ENCODE data around the gene CTBP2. TPM values are rescaled to one million over a fixed set of nuclear protein-coding genes. Genes with fewer than 3 reads are reported as not detected.

CTBP2 gene
- total RNA-seq, 2 experiments from 2014 or later = 0.15 to 0.43 TPM

- no peaks in the 10 kb centered on the region for H3K36me3 Mint-ChIP-seq (ENCODE audit: low read depth)
- H3K4me1 Mint-ChIP-seq = peaks cover 18% of the 10 kb centered on the region
- no peak overlapping the region for H3K27ac Mint-ChIP-seq
- POLR2A ChIA-PET = interaction anchor here (0.9 kb wide), 1 partner anchor 97 kb away, joined by 3 read pairs; no protein-coding TSS in a partner anchor
- H3K9me3 Mint-ChIP-seq = no peaks in the 10 kb centered on the region
- no peak overlapping the region for H3K4me3 Mint-ChIP-seq
- peaks cover 39% of the 10 kb centered on the region for H3K27me3 Mint-ChIP-seq
- DNase-seq = no peak
- CTCF ChIA-PET = interaction anchor here (1.1 to 1.7 kb wide), 2 partner anchors 22 to 34 kb away, joined by 3 to 4 read pairs; no protein-coding TSS in a partner anchor
These were observed 146.1 kb downstream of the CTBP2 start for GRCh38 chr10:125014086-125014830.

DNA sequence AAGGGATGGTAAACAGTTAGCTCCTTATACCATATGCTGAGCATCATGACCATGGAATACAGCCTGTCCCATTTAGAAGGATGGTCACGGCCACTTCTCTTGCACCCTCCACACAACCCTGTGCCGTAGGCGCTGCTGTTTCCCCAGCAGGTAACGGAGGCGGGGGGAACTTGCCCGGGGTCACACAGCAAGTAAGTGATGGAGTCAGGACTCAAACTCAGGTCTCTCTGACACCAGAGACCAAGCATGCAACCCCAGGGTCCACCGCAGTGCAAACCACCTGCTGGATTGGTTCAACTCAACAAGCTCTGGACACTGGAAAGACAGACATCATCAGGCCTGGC is 146.9 kb downstream of the CTBP2 start:
- Mint-ChIP-seq H3K27me3 (peaks cover 42% of the 10 kb centered on the region), H3K4me3 (no peak overlapping the region), H3K36me3 (ENCODE audit: low read depth) (no peaks in the 10 kb centered on the region), H3K27ac (no peak overlapping the region), H3K4me1 (peaks cover 18% of the 10 kb centered on the region), H3K9me3 (no peaks in the 10 kb centered on the region)
- DNase-seq = no peak
- POLR2A ChIA-PET = no interaction called here
- CTCF ChIA-PET = interaction anchor here (1.1 to 1.7 kb wide), 2 partner anchors 21 to 35 kb away, joined by 3 to 4 read pairs; no protein-coding TSS in a partner anchor

DNA sequence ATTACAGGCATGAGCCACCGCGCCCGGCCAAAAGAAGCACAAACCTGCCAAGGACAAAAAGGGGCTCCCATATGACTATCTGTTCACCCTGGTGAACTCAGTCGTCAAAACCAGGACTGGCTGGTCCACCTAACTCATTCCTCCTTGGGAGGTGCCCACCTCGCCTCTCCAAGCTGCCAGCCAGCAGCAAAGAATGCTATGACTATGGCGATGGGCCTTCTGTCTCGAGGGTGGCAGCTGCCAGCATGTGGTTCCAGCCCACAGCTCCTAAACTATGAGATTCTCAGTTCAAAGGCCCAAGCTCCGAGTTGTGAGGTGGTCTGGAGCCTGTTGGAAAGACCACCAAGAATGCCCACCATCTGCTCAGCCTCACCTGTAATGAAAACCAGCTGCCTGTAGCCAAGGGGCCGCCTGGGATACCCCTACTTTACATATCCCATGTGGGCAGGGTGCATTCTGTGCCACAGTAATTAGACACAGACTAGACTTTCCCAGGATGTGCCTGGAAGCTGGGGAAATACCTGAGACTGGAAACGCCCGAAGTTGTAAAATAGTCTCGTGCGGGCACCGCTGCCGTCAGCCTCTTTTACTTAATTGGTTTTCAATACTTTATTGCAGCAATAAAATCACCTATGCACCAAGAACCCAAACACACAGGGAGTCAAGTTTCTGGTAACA is 147.4 kb downstream of the CTBP2 start:
- Mint-ChIP-seq H3K4me3 (no peak overlapping the region), H3K27ac (no peak overlapping the region)

DNA sequence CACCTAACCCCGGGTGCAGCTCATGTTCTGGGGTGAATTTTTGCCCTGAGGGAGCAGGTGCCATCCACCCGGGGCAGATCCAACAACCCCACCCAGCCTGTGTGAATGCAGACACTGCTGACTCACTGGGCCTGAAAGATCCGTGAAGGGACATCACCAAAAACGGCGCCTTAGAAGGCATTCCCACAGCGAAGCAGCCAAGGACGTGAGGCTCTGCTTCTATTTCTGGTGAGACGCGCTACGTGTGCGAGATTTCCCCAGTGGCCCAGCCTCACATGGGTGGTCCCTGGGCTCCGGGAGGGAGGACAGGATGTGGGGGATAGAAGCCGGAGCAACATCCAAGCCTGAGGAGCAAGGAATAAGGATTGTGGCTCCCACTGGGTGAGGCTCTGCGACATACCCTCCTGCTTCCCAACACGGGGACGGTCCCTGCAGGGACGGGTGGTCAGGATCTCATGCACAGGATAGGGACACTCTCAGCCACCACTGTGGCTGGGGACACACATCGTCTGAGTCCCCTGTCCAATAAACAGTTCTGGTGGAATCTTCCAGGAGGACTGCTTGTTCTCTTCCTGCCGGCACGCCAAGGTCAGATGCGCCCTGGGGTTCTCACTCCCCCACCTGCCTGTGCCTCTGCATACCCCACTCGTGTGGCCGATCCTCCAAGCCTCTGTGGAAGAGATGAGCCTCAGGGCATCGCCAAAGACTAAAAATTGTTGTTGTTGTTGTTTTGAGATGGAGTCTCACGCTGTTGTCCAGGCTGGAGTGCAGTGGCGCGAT is 148.2 kb downstream of the CTBP2 start:
- Mint-ChIP-seq H3K4me3 (no peak overlapping the region), H3K36me3 (ENCODE audit: low read depth) (no peaks in the 10 kb centered on the region), H3K9me3 (no peaks in the 10 kb centered on the region), H3K27ac (no peak overlapping the region), H3K27me3 (peaks cover 37% of the 10 kb centered on the region), H3K4me1 (peaks cover 18% of the 10 kb centered on the region)
- CTCF ChIA-PET = interaction anchor here (1.2 to 2.5 kb wide), 3 partner anchors 12 to 19 kb away, joined by 4 to 6 read pairs (median 5); no protein-coding TSS in a partner anchor
- DNase-seq = no peak
- POLR2A ChIA-PET = no interaction called here

More for the DNA sequence above, 147.4 kb downstream of the CTBP2 start:
- DNase-seq = no peak
- H3K9me3 Mint-ChIP-seq = no peaks in the 10 kb centered on the region
- H3K27me3 Mint-ChIP-seq = peaks cover 41% of the 10 kb centered on the region
- no peaks in the 10 kb centered on the region for H3K36me3 Mint-ChIP-seq (ENCODE audit: low read depth)
- CTCF ChIA-PET = interaction anchor here (1.1 to 1.7 kb wide), 2 partner anchors 20 to 35 kb away, joined by 3 to 4 read pairs; no protein-coding TSS in a partner anchor
- POLR2A ChIA-PET = no interaction called here
- peaks cover 18% of the 10 kb centered on the region for H3K4me1 Mint-ChIP-seq

- peaks cover 31% of the 10 kb centered on the region for H3K27me3 Mint-ChIP-seq
- H3K27ac Mint-ChIP-seq = no peak overlapping the region
- CTCF ChIA-PET = interaction anchor here (1.2 to 2.5 kb wide), 2 partner anchors 11 to 19 kb away, joined by 5 to 6 read pairs; no protein-coding TSS in a partner anchor
- H3K36me3 Mint-ChIP-seq (ENCODE audit: low read depth) = no peaks in the 10 kb centered on the region
- H3K9me3 Mint-ChIP-seq = no peaks in the 10 kb centered on the region
- peaks cover 18% of the 10 kb centered on the region for H3K4me1 Mint-ChIP-seq
- H3K4me3 Mint-ChIP-seq = no peak overlapping the region
- no peak for DNase-seq
- POLR2A ChIA-PET = no interaction called here
These were observed 149.0 kb downstream of the CTBP2 start for GRCh38 chr10:125011171-125011925.

DNA sequence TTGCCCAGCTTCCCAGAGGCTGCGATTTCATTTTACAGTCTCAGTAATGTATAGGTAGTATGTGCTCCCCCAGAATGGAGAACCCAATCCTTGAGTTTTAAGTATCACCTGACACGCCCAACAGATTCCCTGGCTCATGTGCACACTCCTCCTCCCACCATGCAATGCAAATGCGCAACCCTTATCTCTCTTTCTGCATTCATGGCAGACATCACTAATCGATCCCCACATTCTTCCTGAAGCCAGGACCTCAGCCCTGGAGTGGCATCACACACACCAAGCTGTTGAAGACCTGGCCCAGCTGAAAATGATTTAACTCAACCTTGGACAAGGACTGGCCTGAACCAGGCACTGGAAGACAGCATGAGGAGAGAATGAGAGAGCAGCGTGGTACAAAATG is 150.0 kb downstream of the CTBP2 start:
- H3K4me1 Mint-ChIP-seq = peaks cover 13% of the 10 kb centered on the region
- H3K36me3 Mint-ChIP-seq (ENCODE audit: low read depth) = no peaks in the 10 kb centered on the region
- H3K27ac Mint-ChIP-seq = no peak overlapping the region
- H3K27me3 Mint-ChIP-seq = peaks cover 29% of the 10 kb centered on the region
- DNase-seq = no peak
- H3K9me3 Mint-ChIP-seq = no peaks in the 10 kb centered on the region
- POLR2A ChIA-PET = no interaction called here
- no peak overlapping the region for H3K4me3 Mint-ChIP-seq
- CTCF ChIA-PET = interaction anchor here (2.5 kb wide), 1 partner anchor 10 kb away, joined by 6 read pairs; no protein-coding TSS in a partner anchor

GRCh38 chr10:125009661-125010161 is 150.7 kb downstream of the CTBP2 start:
- POLR2A ChIA-PET = no interaction called here
- CTCF ChIA-PET = interaction anchor here (2.5 kb wide), 1 partner anchor 10 kb away, joined by 6 read pairs; no protein-coding TSS in a partner anchor
- H3K27me3 Mint-ChIP-seq = peaks cover 25% of the 10 kb centered on the region

GRCh38 chr10:125008689-125009638 is 151.4 kb downstream of the CTBP2 start:
- peaks cover 20% of the 10 kb centered on the region for H3K27me3 Mint-ChIP-seq
- peaks cover 1% of the 10 kb centered on the region for H3K4me1 Mint-ChIP-seq
- no peak overlapping the region for H3K27ac Mint-ChIP-seq
- ChIA-PET POLR2A (no interaction called here), CTCF (interaction anchor here (2.5 kb wide), 1 partner anchor 9 kb away, joined by 6 read pairs; no protein-coding TSS in a partner anchor)
- H3K9me3 Mint-ChIP-seq = no peaks in the 10 kb centered on the region
- no peaks in the 10 kb centered on the region for H3K36me3 Mint-ChIP-seq (ENCODE audit: low read depth)
- DNase-seq = no peak
- no peak overlapping the region for H3K4me3 Mint-ChIP-seq

More at GRCh38 chr10:125009661-125010161, 150.7 kb downstream of the CTBP2 start:
- H3K4me1 Mint-ChIP-seq = peaks cover 7% of the 10 kb centered on the region
- no peaks in the 10 kb centered on the region for H3K36me3 Mint-ChIP-seq (ENCODE audit: low read depth)
- no peaks in the 10 kb centered on the region for H3K9me3 Mint-ChIP-seq
- DNase-seq = no peak
- no peak overlapping the region for H3K4me3 Mint-ChIP-seq
- no peak overlapping the region for H3K27ac Mint-ChIP-seq

DNA sequence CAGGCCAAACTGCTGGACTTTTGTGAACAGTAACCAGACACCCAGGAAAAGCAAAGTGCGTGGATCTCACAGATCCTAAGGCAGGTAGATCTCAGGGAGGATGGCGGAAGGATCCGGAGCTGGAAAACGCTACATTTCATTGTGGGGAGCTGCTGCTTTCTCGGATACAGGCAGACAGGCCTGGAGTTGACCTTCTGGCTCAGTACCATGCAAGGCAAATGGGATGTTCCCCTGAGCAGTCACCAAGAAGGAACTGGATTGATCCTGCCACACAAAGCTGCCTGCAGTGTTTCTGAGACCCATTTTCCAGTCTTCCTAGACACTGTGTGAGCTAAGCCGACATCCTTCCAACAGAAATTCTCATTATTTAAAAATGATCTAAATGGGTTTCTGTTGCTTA is 152.9 kb downstream of the CTBP2 start:
- POLR2A ChIA-PET = no interaction called here
- Mint-ChIP-seq H3K27me3 (peaks cover 14% of the 10 kb centered on the region), H3K36me3 (ENCODE audit: low read depth) (no peaks in the 10 kb centered on the region), H3K4me3 (no peak overlapping the region), H3K9me3 (no peaks in the 10 kb centered on the region), H3K27ac (no peak overlapping the region), H3K4me1 (no peaks in the 10 kb centered on the region)
- no peak for DNase-seq
- CTCF ChIA-PET = no interaction called here

DNA sequence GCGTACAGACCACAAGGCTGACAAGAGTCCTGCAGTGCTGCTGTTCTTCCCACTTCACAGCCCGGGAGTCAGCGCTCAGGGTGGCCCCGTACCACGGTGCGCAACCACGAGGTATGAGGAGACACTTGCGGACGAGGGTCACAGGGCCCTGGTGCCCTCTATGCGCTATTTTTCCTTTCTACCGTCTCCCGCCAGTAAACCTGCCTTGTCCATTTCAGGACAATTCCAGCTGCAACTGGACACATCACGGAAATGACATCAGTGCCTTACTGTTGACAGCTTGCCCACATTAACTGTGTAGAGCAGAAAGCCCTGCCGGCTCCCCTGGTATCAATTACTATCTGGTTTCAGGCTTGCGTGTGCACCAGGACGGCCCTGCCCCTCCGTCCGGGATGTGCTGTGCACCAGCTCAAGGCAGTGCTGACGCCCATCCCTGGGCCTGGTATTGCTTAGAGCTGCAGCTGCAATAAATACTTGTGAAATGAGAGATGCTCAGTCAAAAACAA is 153.4 kb downstream of the CTBP2 start:
- Mint-ChIP-seq H3K36me3 (ENCODE audit: low read depth) (no peaks in the 10 kb centered on the region), H3K27ac (no peak overlapping the region), H3K4me3 (no peak overlapping the region), H3K9me3 (no peaks in the 10 kb centered on the region), H3K4me1 (no peaks in the 10 kb centered on the region), H3K27me3 (peaks cover 14% of the 10 kb centered on the region)
- ChIA-PET POLR2A (no interaction called here), CTCF (no interaction called here)
- no peak for DNase-seq

- no peak overlapping the region for H3K27ac Mint-ChIP-seq
- H3K4me3 Mint-ChIP-seq = no peak overlapping the region
- no peaks in the 10 kb centered on the region for H3K4me1 Mint-ChIP-seq
- CTCF ChIA-PET = no interaction called here
- peaks cover 14% of the 10 kb centered on the region for H3K27me3 Mint-ChIP-seq
- DNase-seq = no peak
- POLR2A ChIA-PET = no interaction called here
- H3K9me3 Mint-ChIP-seq = no peaks in the 10 kb centered on the region
- H3K36me3 Mint-ChIP-seq (ENCODE audit: low read depth) = no peaks in the 10 kb centered on the region
These were observed 154.1 kb downstream of the CTBP2 start for GRCh38 chr10:125006188-125006680.
